ENCODE results near the gene OR4D5.

Gene OR4D5

GRCh38 chr11:123905826-123906225 lies 33.6 kb upstream of the OR4D5 start:
- DNase-seq: no peak
- TF ChIP-seq CTCF (IDR thresholded peaks at IDR 0.05): no peak
- Histone ChIP-seq H3K9me3 (no peaks in the 10 kb centered on the region), H3K36me3 (no peaks in the 10 kb centered on the region), H3K4me1 (no peaks in the 10 kb centered on the region), H3K27me3 (no peaks in the 10 kb centered on the region), H3K27ac (no peak overlapping the region), H3K4me3 (no peak overlapping the region)
- intact Hi-C loops (cut with DNase I; ENCODE audit: low total_unique reads): no loop called here

GRCh38 chr11:123920943-123921342 lies 18.5 kb upstream of the OR4D5 start:
- no peak for TF ChIP-seq CTCF (IDR thresholded peaks at IDR 0.05)
- H3K27me3 ChIP-seq: no peaks in the 10 kb centered on the region
- no peak for DNase-seq
- intact Hi-C loops (cut with DNase I; ENCODE audit: low total_unique reads): no loop called here
- no peaks in the 10 kb centered on the region for H3K36me3 ChIP-seq
- H3K9me3 ChIP-seq: no peaks in the 10 kb centered on the region
- H3K27ac ChIP-seq: no peak overlapping the region
- no peak overlapping the region for H3K4me3 ChIP-seq
- H3K4me1 ChIP-seq: no peaks in the 10 kb centered on the region

GRCh38 chr11:123924027-123924426 lies 15.4 kb upstream of the OR4D5 start:
- no peak overlapping the region for H3K4me3 ChIP-seq
- H3K27me3 ChIP-seq: no peaks in the 10 kb centered on the region
- TF ChIP-seq CTCF (IDR thresholded peaks at IDR 0.05): no peak
- H3K27ac ChIP-seq: no peak overlapping the region
- H3K4me1 ChIP-seq: no peaks in the 10 kb centered on the region
- DNase-seq: no peak
- intact Hi-C loops (cut with DNase I; ENCODE audit: low total_unique reads): no loop called here
- H3K36me3 ChIP-seq: no peaks in the 10 kb centered on the region
- H3K9me3 ChIP-seq: no peaks in the 10 kb centered on the region

GRCh38 chr11:123942413-123942812 lies 3.0 kb downstream of the OR4D5 start:
- no peaks in the 10 kb centered on the region for H3K36me3 ChIP-seq
- no peak overlapping the region for H3K4me3 ChIP-seq
- intact Hi-C loops (cut with DNase I; ENCODE audit: low total_unique reads): no loop called here
- no peaks in the 10 kb centered on the region for H3K27me3 ChIP-seq
- no peak for TF ChIP-seq CTCF (IDR thresholded peaks at IDR 0.05)
- no peaks in the 10 kb centered on the region for H3K4me1 ChIP-seq
- no peak for DNase-seq
- no peaks in the 10 kb centered on the region for H3K9me3 ChIP-seq
- H3K27ac ChIP-seq: no peak overlapping the region

GRCh38 chr11:123943738-123944137 lies 4.3 kb downstream of the OR4D5 start, which contains the start of gene OR6T1:
TSS of gene OR6T1 (minus strand) at chr11:123943838. CDS start at chr11:123943838, 0 bp downstream.
- Histone ChIP-seq H3K9me3 (no peaks in the 10 kb centered on the region), H3K27me3 (no peaks in the 10 kb centered on the region), H3K4me3 (no peak within 1 kb of the TSS), H3K4me1 (no peaks in the 10 kb centered on the region), H3K36me3 (no peaks in the 10 kb centered on the region), H3K27ac (no peak within 1 kb of the TSS)
- no peak for TF ChIP-seq CTCF (IDR thresholded peaks at IDR 0.05)
- no peak for DNase-seq
- intact Hi-C loops (cut with DNase I; ENCODE audit: low total_unique reads): no loop called here

GRCh38 chr11:123945132-123945531 lies 5.7 kb downstream of the OR4D5 start:
- no peak overlapping the region for H3K27ac ChIP-seq
- H3K4me3 ChIP-seq: no peak overlapping the region
- H3K36me3 ChIP-seq: no peaks in the 10 kb centered on the region
- no peaks in the 10 kb centered on the region for H3K9me3 ChIP-seq
- intact Hi-C loops (cut with DNase I; ENCODE audit: low total_unique reads): no loop called here
- H3K27me3 ChIP-seq: no peaks in the 10 kb centered on the region
- DNase-seq: no peak
- TF ChIP-seq CTCF (IDR thresholded peaks at IDR 0.05): no peak
- no peaks in the 10 kb centered on the region for H3K4me1 ChIP-seq
